Measurements from ENCODE around the gene CHCHD4. TPM values are rescaled to one million over a fixed set of nuclear protein-coding genes. Genes with fewer than 3 reads are reported as not detected.
A peak's percentile ranks its signal among the peaks of the same experiment; 100 is the strongest.
"Not testable (repeated sequence)": the region's sequence is repeated elsewhere in the genome, so short reads cannot be mapped to it uniquely, and the experiment has no call there.

CHCHD4 gene
- total and polyA plus RNA-seq, 9 donors: 10.1 to 22.2 (median 12.2) TPM

DNA sequence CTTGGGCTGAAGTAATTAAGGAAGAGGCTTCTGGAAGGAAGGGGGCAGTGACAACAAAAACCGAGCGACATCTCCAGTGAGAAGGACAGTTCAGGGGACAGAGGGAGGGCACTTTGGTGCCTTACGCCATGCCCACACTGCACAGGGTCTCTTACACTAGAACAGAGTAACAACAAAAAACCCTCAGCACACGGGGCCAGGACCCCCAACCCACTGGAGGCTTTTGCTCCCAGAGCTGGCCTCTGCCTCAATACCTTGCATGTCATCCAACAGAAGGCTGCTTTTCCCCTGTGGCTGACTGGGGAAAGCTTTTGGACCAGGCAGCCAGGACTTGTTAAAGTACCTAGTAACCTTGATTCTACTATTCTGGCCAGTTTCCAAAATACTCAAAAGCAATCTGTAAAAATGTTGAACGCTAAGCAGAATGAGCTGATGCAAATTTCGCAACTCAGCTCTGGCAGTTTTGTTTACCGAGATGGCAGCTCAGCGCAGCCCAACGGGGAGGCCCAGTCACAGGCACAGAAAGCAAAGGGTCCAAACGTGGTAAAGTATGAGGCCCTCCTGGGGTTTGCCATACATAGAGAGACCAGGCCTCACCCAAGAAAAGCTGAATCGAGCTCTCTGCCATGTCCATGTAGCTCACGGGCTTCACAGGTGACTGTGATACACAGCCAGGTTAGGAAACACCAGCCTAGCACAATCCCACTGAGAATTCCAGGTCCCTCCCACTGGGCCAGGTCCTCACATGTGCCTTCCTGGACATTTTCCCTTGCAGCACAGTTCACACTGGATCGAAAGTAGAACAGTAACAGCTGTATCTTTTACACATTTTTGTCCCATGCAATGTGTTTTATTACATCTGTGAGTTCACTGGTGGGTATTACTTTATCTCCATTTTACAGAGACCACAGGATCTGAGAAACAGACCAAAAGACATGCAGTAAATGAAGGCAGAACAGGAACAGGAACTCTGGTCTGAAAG lies 6.0 kb downstream of the CHCHD4 start:
- Histone ChIP-seq H3K4me3 (no peak overlapping the region), H3K36me3 (no peaks in the 10 kb centered on the region), H3K27me3 (no peaks in the 10 kb centered on the region), H3K4me1 (ENCODE audit: insufficient read depth) (peaks cover 15% of the 10 kb centered on the region), H3K27ac (peak overlapping the region; percentile 11 to 77), H3K9me3 (no peaks in the 10 kb centered on the region)
- intact Hi-C loops (cut with DNase I): loop anchor here in 1 of 4 donors (5.0 kb wide), 1 partner anchor 221 kb away; no protein-coding TSS in a partner anchor
- peak; percentile 53 to 69 (median 65) for DNase-seq
- WGBS, 3 donors: 48 to 56% (median 50%) methylated on average over 13 of the region's 13 CpGs
- TF ChIP-seq EP300 (IDR thresholded peaks at IDR 0.05) (no peak), POLR2A (IDR thresholded peaks at IDR 0.05) (no peak)
- TF ChIP-seq, protein P1, sequence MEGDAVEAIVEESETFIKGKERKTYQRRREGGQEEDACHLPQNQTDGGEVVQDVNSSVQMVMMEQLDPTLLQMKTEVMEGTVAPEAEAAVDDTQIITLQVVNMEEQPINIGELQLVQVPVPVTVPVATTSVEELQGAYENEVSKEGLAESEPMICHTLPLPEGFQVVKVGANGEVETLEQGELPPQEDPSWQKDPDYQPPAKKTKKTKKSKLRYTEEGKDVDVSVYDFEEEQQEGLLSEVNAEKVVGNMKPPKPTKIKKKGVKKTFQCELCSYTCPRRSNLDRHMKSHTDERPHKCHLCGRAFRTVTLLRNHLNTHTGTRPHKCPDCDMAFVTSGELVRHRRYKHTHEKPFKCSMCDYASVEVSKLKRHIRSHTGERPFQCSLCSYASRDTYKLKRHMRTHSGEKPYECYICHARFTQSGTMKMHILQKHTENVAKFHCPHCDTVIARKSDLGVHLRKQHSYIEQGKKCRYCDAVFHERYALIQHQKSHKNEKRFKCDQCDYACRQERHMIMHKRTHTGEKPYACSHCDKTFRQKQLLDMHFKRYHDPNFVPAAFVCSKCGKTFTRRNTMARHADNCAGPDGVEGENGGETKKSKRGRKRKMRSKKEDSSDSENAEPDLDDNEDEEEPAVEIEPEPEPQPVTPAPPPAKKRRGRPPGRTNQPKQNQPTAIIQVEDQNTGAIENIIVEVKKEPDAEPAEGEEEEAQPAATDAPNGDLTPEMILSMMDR (IDR thresholded peaks at IDR 0.05): no peak

- 89 to 91% (median 90%) methylated on average over 10 of the region's 10 CpGs for WGBS, 3 donors
- H3K4me3 ChIP-seq: no peak overlapping the region
- no peaks in the 10 kb centered on the region for H3K27me3 ChIP-seq
- peak overlapping the region in 1 of 2 donors; percentile 77 for H3K27ac ChIP-seq
- TF ChIP-seq POLR2A (IDR thresholded peaks at IDR 0.05) (no peak), EP300 (IDR thresholded peaks at IDR 0.05) (no peak)
- TF ChIP-seq, protein P1 (IDR thresholded peaks at IDR 0.05): no peak
- peaks cover 11% of the 10 kb centered on the region for H3K4me1 ChIP-seq (ENCODE audit: insufficient read depth)
- intact Hi-C loops (cut with DNase I): loop anchor here in 1 of 4 donors (5.0 kb wide), 1 partner anchor 220 kb away; no protein-coding TSS in a partner anchor
- DNase-seq: no peak
- H3K36me3 ChIP-seq: no peaks in the 10 kb centered on the region
- H3K9me3 ChIP-seq: no peaks in the 10 kb centered on the region
Observed at GRCh38 chr3:14117468-14118399, 6.9 kb downstream of the CHCHD4 start.

DNA sequence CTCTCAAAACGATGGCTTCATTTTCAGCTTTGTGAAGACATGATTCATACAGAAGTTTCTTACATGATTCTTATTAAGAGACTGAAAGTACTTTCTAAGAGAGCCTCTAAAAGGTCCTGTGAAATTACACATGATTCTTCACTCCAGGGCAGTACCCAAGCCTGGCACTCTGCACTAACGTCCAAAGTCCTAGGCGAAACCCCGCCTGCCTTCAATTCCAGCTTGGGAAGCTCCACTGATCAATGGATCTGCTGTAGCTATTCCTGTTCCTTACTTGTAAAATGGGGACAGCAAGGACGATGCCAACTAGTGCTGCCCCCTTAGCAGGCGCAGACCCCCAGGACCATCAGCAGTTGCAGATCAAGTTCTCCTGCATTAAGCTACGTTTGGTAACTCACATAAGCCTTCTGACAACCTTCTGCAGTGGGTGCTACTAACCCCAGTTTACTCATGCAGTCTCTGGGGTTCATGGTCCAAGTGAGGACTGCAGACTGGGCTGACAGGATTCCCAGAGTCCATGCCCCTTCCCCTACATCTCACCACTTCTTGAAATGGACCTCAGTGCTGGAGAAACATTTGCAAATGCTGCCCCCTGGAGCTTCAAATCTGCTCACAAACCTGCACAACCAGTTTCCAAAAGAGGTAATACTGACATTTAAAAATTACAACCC lies 10.6 kb downstream of the CHCHD4 start:
- DNase-seq: no peak
- TF ChIP-seq EP300 (IDR thresholded peaks at IDR 0.05) (no peak), POLR2A (IDR thresholded peaks at IDR 0.05) (no peak)
- TF ChIP-seq, protein P1 (IDR thresholded peaks at IDR 0.05): no peak
- Histone ChIP-seq H3K36me3 (no peaks in the 10 kb centered on the region), H3K27ac (no peak overlapping the region), H3K4me1 (ENCODE audit: insufficient read depth) (peaks cover 8% of the 10 kb centered on the region), H3K27me3 (no peaks in the 10 kb centered on the region), H3K9me3 (no peaks in the 10 kb centered on the region), H3K4me3 (no peak overlapping the region)
- intact Hi-C loops (cut with DNase I): no loop called here
- WGBS, 3 donors: 92 to 98% (median 96%) methylated on average over 7 of the region's 7 CpGs

DNA sequence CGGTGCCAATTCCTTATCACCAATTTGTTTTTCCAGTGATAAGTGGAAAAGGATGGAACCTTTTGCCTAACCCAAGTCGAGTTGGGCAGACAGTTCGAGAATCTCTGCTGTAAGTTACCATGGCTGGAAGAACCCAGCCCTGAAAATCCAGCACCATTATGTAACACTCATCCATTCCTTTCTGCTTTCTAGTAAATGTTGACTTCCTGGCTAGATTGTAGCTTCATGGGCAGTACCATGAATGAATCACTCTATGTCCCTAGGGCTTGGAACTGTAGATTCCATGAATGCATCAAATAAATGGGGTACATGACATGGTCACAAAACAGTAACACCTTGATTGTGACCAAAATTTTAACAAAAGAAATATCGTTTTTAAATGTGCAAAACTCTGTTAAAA lies 14.0 kb downstream of the CHCHD4 start:
- no peak overlapping the region for H3K4me3 ChIP-seq
- H3K27me3 ChIP-seq: no peaks in the 10 kb centered on the region
- intact Hi-C loops (cut with DNase I): no loop called here
- no peaks in the 10 kb centered on the region for H3K9me3 ChIP-seq
- DNase-seq: no peak
- no peaks in the 10 kb centered on the region for H3K36me3 ChIP-seq
- 69 to 79% (median 73%) methylated on average over 4 of the region's 4 CpGs for WGBS, 3 donors
- H3K4me1 ChIP-seq (ENCODE audit: insufficient read depth): no peaks in the 10 kb centered on the region
- H3K27ac ChIP-seq: no peak overlapping the region
- TF ChIP-seq, protein P1 (IDR thresholded peaks at IDR 0.05): no peak

GRCh38 chr3:14109821-14110220 lies 14.8 kb downstream of the CHCHD4 start:
- DNase-seq; H3K9me3 ChIP-seq; H3K36me3 ChIP-seq; H3K4me3 ChIP-seq; H3K27me3 ChIP-seq; intact Hi-C loops (cut with DNase I); H3K27ac ChIP-seq; H3K4me1 ChIP-seq (ENCODE audit: insufficient read depth): not testable (repeated sequence)
- WGBS, 3 donors: 92 to 96% (median 95%) methylated on average over 5 of the region's 5 CpGs

Measured in ovary (tissue), 9 donors.